Renal cortex interstitium (tissue), 11 donors: ENCODE measurements around the gene PCDHGC3. TPM values are rescaled to one million over a fixed set of nuclear protein-coding genes. Genes with fewer than 3 reads are reported as not detected.

ENCODE experiments used
- DNase-seq, 11 donors: peaks; one replicate each; pipeline ENCODE4 v3.0.0-alpha.2; 2013; ENCODE audit warnings: low read depth in 9 of 11, low spot score in 4 of 11; ENCODE audit errors: extremely low read depth in 1 of 11
- polyA plus RNA-seq, 3 donors: library from polyadenylated mRNA; unstranded; fragments of 120-200 nt; gene quantifications; one replicate each; pipeline ENCODE4 v1.2.1, GENCODE V29; 2013; ENCODE audit not compliant: insufficient read length in 3 of 3

Gene PCDHGC3
- polyA plus RNA-seq, 3 donors, result 90.0 to 127 (median 97.3) TPM

GRCh38 chr5:141514330-141515133 is 38.8 kb downstream of the PCDHGC3 start:
- DNase-seq, result no peak

DNA sequence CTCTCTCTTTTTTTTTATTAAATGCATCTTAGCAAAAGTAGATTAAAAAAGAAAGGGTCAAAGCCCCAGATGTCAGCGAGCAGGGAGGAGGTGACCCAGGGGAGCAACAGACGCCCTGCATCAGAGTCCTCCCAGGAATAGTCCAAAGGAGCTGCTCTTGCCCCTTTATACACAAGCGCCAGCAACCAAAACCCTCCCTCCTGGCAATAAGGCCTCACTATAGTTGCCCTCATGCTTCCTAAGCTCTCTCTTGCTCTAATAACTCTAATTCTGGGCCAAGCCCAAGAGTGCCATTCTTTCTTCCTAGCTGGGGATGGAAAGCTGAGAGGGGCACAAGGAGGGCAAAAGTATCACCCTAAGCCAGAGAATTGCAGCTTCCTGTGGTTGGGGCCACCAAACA is 39.4 kb downstream of the PCDHGC3 start:
- DNase-seq, result no peak

DNA sequence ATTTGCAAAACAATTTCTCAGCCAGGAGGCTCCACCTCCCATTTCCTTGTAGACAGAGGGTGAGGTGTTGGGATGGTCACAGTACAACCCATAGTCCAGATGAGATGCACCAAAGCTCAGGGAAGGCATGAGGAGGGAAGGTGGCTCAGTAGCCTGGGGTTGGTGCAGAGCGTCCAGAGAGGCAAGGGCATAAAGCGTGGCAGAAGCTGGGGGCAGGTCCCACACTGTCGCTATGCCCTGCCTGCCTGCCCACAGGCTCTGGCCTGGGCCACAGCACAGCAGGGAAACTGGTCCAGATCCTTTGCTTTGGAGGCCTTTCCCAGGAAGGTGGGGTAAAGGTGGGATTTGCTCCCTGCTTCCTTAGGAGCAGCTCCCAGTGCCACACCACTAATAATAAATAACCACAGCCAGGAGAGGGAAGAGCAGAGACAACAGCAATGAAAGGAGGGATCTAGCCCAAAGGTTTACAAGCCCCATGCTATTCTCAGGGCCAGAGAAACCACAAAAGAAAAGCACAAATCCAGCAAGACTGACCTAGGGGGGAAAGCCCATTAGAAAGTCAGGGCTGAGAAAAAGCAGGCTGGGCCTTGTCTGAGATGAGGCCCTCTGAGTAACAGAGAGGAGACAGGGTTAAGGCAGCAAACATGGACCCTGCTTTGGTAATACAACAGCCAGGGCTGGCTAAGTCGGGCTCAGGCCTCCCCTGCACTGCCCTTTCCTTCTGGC is 40.3 kb downstream of the PCDHGC3 start:
- DNase-seq, result no peak

DNA sequence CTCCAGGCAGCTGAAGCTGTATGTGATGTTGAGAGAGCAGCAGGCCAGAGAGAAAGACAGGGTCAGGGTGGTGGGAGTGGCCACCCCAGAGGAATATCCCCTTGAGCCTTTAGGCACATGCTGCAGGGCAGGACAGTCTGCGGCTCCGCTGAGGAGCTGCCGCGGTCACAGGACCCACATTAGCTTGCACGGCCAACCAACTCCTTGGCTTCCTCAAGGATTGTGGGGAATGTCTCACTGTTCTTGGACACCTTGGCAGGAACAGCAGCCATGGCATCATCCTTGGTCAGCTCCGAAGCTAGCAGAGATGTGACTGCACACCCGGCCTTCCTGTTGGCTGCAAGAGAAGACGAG is 40.9 kb downstream of the PCDHGC3 start:
- no peak for DNase-seq

GRCh38 chr5:141517312-141517711 is 41.5 kb downstream of the PCDHGC3 start:
- DNase-seq, result no peak

DNA sequence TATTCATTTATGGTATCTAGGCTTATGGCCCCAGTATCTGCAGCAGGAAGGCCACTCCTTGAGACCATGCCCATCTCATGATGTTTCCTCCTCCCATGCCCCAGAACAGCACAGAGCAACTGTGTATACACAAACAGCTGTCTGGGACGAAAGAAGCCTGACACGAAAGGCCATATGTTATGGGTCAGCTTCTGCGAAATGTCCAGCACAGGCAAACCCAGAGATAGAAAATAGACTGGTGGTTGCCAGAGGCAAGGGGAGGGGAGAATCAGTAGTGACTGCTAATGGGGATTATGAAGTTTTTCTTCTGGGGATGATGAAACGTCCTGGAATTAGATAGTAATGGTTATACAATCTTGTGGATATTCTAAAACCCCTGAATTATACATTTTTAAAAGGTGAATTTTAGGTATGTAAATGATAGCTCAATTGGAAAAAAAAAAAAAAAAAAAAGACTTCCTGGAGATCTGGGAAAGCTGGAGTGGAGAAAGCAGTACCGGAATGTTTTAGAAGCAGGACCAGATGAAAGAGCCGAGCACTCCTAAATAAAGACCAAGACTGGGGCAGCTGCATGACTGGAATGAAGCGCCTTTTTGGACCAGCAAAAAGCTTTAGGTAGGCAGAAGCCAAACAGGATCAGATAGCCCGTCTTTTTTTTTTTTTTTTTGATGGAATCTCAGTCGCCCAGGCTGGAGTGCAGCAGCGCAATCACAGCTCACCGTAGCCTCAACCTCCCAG is 42.3 kb downstream of the PCDHGC3 start:
- DNase-seq, result no peak

DNA sequence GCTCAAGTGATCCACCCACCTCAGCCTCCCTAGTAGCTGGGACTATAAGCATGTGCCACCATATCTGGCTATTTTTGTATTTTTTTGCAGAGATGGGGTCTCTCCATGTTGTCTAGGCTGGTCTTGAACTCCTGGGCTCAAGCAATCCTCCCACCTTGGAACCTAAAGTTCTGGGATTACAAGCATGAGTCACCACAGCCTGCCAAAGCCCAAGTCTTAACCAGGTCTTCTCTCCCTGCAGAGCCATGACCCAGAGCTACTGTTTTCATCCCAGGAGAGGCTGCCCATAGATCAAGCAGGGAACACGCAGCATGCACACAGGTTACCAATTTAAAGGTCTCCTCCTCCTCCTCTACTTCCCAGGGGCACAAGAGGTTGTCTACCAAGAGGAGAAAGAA is 42.9 kb downstream of the PCDHGC3 start:
- DNase-seq, result no peak

DNA sequence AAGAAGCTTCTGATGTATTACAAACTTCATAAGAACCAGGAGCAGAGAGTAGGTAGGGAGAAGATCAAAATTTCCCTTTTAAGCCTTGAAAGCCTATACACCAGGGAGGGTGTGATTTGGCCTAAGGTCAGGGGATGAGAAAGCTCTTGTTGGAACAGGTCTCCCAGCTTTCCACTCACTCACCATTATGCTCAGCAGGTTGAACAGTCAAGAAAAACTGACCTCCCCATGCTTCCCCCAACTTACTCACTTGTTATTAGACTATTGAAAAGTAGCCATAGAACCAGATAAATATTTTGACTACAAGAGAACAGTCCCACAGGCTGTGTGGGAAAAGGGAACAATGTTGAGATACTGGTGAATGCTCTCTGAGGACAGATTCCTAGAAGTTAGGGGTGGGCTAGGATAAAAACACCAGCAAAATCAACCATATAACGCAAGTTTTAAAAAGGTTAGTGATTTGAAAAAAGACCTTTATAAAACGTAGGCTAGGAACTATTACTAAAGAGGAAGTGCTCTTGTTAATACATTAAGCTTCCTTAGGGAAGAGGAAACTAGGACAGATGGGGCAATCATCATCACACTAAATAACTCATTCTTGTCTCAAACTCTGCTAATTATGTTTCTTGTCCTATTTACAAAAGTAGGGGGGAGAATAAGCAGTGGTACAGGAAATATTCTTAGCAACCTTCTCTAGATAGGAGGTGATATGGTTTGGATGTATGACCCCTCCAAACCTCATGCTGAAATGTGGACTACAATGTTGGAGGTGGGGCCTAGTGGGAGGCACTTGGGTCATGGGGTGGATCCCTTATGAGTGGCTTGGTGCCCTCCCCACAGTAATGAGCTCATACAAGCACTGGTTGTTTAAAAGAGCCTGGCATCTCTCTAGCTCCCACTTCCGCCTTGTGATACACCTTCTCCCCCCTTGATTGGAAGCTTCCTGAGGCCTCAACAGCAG is 44.1 kb downstream of the PCDHGC3 start:
- no peak for DNase-seq

DNA sequence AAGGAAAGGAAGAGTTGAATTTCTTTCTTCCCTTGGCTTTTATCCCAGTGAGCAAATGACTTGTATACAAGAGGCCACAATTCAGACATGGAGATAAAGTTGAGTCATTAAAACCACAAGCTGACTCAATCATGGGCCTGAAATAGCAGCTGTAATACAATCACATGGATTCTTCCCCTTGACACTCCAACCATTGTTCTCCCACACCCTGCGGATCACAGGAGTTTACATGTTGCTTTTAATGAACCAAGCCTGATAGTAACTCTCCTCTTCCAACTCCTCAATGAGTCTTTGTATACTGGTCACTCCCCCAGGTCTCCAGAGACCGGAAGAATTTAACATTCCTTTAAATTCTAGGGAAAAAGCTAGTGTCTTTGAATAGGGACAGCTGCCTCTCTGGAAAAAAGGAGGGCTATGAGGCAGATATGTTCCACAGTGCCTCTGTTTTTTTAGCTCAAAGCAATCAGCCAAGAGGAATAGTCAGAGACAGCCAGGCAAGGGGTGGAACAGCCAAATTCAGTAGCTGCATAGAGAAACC is 45.5 kb downstream of the PCDHGC3 start:
- DNase-seq, result peak in 6 of 11 donors; percentile 45 to 81 (median 65)

- no peak for DNase-seq
These were observed 46.5 kb downstream of the PCDHGC3 start for GRCh38 chr5:141522301-141522700.

DNA sequence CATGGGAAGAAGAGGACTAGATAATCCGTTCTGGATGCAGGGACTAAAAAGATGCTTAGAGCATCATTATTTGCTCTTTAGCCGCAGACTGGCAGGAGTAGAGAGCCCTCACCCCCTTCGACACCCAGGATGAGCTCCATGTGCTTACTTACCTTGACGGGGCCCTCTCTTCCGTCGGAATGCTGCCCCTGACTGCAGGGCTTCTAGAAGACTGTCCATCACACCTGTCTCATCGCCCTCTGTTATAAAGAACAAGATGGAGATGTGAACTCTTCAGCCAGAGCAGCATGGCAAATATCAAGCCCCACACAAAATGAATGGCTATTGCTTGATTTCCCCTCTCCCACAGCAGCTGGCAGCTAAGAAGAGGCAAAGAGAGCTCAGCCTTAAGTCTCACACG is 48.2 kb downstream of the PCDHGC3 start:
- no peak for DNase-seq

- DNase-seq, result peak; percentile 92 to 98 (median 95)
These were observed 49.1 kb downstream of the PCDHGC3 start for GRCh38 chr5:141524604-141525597.

DNA sequence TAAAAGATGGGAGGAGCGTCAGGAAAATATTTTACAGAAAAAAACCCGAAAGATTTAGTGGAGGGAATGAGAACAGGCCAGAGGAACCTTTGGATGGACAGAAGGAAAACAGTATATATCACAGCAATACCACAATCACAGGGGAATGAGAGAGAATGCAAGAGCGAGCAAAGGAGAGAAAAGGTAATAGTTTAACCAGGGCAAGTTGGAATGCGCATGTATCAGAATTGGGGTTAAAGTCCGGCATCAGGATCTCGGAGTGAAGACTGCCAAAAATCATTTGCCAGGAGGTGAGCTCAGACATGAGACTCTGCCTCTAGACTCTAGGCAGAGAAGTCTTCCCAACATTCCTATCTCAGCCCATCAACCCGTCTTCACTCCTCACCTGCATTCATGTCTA is 49.9 kb downstream of the PCDHGC3 start:
- DNase-seq, result no peak

GRCh38 chr5:141527426-141527825 is 51.7 kb downstream of the PCDHGC3 start:
- no peak for DNase-seq
